ENCODE results near the gene NELFE. TPM values are rescaled to one million over a fixed set of nuclear protein-coding genes. Genes with fewer than 3 reads are reported as not detected.

NELFE gene
- total RNA-seq, 1 experiment from 2014 or later: 91.4 TPM

- no peak overlapping the region for H3K14ac ChIP-seq (ENCODE audit: insufficient read depth, low read length)
- no peak overlapping the region for H4K91ac ChIP-seq (ENCODE audit: insufficient read length, low read depth, low read length)
- H3K4me2 ChIP-seq (ENCODE audit: insufficient read depth, insufficient read length, low read length): no peak overlapping the region
- TF ChIP-seq CTCF (conservative IDR thresholded peaks at IDR 0.05): no peak
- H3K36me3 Mint-ChIP-seq (ENCODE audit: insufficient read depth in 1 of 3, low read depth in 3 of 3): peaks cover 38 to 84% (median 84%) of the 10 kb centered on the region in 3 experiments; a peak in 6 of 7 replicates
- no peak for DNase-seq
- H2AK5ac ChIP-seq (ENCODE audit: insufficient read length, low read length): no peak overlapping the region
- no CpG with 5 or more reads among the region's 19 CpGs for WGBS (ENCODE audit: extremely low coverage, insufficient read length, low lambda C conversion rate)
- H3K9me3 Mint-ChIP-seq: no peaks in the 10 kb centered on the region; a peak in 1 of 5 replicates
- no peak overlapping the region for H2BK15ac ChIP-seq (ENCODE audit: low read depth, low read length)
- no peak overlapping the region for H3K23ac ChIP-seq (ENCODE audit: insufficient read length, low read depth, low read length)
- no peaks in the 10 kb centered on the region for H3K79me2 ChIP-seq (ENCODE audit: insufficient read depth, low read length)
- peak overlapping the region in 1 of 3 experiments; percentile 20; a peak in 1 of 7 replicates for H3K27ac Mint-ChIP-seq
- H3K4ac ChIP-seq (ENCODE audit: low read depth, low read length): no peak overlapping the region
- H2BK12ac ChIP-seq (ENCODE audit: insufficient read length, low read depth, low read length): no peak overlapping the region
- no peaks in the 10 kb centered on the region for H4K20me1 ChIP-seq (ENCODE audit: control insufficient read depth, insufficient read depth, insufficient read length)
- H3K18ac ChIP-seq (ENCODE audit: insufficient read length, low read depth, low read length): no peak overlapping the region
- no peak overlapping the region for H2BK5ac ChIP-seq (ENCODE audit: insufficient read length, low read length)
- no peaks in the 10 kb centered on the region for H3K79me1 ChIP-seq (ENCODE audit: insufficient read depth, low read depth, low read length, poor library complexity, severe bottlenecking)
- H3K9ac ChIP-seq (ENCODE audit: extremely low read depth, insufficient read length, low read length): no peak overlapping the region
- H3T11ph ChIP-seq (ENCODE audit: low read length): no peak overlapping the region
- H3K23me2 ChIP-seq (ENCODE audit: insufficient read length, low read depth, low read length, poor library complexity, severe bottlenecking): peaks cover 5% of the 10 kb centered on the region
- no peaks in the 10 kb centered on the region; the same call in 1 of the 2 replicates for H3K27me3 Mint-ChIP-seq (ENCODE audit: low read depth)
- no peak overlapping the region for H3K4me3 Mint-ChIP-seq
- no peak overlapping the region for H2BK20ac ChIP-seq (ENCODE audit: low read depth, low read length, poor library complexity, severe bottlenecking)
- H2AFZ ChIP-seq (ENCODE audit: low read length): no peak overlapping the region
- H3K9me3 ChIP-seq (ENCODE audit: control insufficient read depth, low read depth, low read length): no peaks in the 10 kb centered on the region
- no peak overlapping the region for H2BK120ac ChIP-seq (ENCODE audit: low read depth, low read length, poor library complexity, severe bottlenecking)
- H3K56ac ChIP-seq (ENCODE audit: insufficient read length, low read depth, low read length): no peak overlapping the region
- peaks cover 8 to 10% of the 10 kb centered on the region in 2 experiments for H3K4me1 Mint-ChIP-seq
- no peak overlapping the region for H3K27ac ChIP-seq (ENCODE audit: insufficient read length, low read depth, low read length)
- no peaks in the 10 kb centered on the region for H3K4me1 ChIP-seq (ENCODE audit: insufficient read depth, low read length)
- H4K5ac ChIP-seq (ENCODE audit: insufficient read length, low read depth, low read length): no peak overlapping the region
- no peak overlapping the region for H4K8ac ChIP-seq (replicated peaks; ENCODE audit: insufficient read length, low read depth, low read length)
- no peaks in the 10 kb centered on the region for H3K27me3 ChIP-seq (ENCODE audit: insufficient read depth, low read length)
Measured at GRCh38 chr6:31963921-31964320, 5.2 kb upstream of the NELFE start.

Data from H9 (cell line).